ENCODE data around the gene LSM11. TPM values are rescaled to one million over a fixed set of nuclear protein-coding genes. Genes with fewer than 3 reads are reported as not detected.

LSM11 gene
- polyA plus RNA-seq, 1 of the 3 experiments (the other 2 are of a cell fraction): 0.95 TPM

DNA sequence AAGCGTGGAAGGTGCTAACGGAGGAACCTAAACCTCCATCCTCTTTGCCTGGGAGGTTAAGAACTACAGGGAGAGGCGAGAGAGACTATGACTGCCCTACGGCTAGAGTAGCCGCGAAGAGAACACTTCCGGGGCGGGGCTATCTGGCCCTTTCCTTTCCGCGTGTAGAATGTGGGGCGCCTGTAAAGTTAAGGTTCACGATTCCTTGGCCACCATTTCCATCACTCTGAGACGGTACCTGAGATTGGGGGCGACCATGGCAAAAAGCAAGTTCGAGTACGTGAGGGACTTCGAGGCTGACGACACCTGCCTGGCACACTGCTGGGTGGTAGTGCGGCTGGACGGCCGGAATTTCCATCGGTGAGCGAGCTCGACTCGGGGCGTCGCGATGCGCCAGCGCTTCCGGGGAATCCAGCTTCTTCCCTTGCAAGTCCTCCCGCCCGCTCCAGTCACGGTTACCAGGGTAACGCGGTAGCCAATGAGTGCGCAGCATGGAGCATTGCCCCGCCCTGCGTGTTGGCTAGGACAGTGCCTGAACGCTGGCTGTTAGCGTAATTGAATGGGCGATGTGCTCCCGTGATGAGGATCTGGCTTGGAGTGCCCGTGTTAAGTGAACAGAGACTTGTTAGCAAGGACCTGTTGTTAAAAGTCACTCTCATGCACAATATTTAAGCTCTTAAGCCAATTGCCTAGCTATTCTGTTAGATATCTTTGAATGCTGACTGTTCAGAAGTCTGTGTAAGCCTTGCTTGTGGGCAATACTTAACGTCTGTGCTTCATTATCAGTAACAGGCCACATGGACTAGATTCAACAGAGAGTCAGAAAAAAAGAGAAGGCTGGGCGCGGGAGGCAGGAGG lies 12.0 kb upstream of the LSM11 start, which contains the start of gene THG1L (continued):
- TF ChIP-seq, protein P1, sequence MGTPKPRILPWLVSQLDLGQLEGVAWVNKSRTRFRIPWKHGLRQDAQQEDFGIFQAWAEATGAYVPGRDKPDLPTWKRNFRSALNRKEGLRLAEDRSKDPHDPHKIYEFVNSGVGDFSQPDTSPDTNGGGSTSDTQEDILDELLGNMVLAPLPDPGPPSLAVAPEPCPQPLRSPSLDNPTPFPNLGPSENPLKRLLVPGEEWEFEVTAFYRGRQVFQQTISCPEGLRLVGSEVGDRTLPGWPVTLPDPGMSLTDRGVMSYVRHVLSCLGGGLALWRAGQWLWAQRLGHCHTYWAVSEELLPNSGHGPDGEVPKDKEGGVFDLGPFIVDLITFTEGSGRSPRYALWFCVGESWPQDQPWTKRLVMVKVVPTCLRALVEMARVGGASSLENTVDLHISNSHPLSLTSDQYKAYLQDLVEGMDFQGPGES (IDR thresholded peaks at IDR 0.05; ENCODE audit: low read depth, low read length): no peak
- TF ChIP-seq TAF1 (IDR thresholded peaks at IDR 0.05; ENCODE audit: borderline replicate concordance, low read depth, low read length): peak; percentile 75; the same call in 1 of the 2 replicates
- TF ChIP-seq GATA2 (CRISPR knock-in tag; IDR thresholded peaks at IDR 0.05): peak; percentile 43
- TF ChIP-seq, protein P2, sequence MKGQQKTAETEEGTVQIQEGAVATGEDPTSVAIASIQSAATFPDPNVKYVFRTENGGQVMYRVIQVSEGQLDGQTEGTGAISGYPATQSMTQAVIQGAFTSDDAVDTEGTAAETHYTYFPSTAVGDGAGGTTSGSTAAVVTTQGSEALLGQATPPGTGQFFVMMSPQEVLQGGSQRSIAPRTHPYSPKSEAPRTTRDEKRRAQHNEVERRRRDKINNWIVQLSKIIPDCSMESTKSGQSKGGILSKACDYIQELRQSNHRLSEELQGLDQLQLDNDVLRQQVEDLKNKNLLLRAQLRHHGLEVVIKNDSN (IDR thresholded peaks at IDR 0.05; ENCODE audit: borderline replicate concordance, low read depth): no peak
- TF ChIP-seq, protein P3, sequence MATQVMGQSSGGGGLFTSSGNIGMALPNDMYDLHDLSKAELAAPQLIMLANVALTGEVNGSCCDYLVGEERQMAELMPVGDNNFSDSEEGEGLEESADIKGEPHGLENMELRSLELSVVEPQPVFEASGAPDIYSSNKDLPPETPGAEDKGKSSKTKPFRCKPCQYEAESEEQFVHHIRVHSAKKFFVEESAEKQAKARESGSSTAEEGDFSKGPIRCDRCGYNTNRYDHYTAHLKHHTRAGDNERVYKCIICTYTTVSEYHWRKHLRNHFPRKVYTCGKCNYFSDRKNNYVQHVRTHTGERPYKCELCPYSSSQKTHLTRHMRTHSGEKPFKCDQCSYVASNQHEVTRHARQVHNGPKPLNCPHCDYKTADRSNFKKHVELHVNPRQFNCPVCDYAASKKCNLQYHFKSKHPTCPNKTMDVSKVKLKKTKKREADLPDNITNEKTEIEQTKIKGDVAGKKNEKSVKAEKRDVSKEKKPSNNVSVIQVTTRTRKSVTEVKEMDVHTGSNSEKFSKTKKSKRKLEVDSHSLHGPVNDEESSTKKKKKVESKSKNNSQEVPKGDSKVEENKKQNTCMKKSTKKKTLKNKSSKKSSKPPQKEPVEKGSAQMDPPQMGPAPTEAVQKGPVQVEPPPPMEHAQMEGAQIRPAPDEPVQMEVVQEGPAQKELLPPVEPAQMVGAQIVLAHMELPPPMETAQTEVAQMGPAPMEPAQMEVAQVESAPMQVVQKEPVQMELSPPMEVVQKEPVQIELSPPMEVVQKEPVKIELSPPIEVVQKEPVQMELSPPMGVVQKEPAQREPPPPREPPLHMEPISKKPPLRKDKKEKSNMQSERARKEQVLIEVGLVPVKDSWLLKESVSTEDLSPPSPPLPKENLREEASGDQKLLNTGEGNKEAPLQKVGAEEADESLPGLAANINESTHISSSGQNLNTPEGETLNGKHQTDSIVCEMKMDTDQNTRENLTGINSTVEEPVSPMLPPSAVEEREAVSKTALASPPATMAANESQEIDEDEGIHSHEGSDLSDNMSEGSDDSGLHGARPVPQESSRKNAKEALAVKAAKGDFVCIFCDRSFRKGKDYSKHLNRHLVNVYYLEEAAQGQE (IDR thresholded peaks at IDR 0.05; ENCODE audit: low read depth, low read length): 0 out of 2 replicates have a peak, but pooled peaks have one; percentile 21
- TF ChIP-seq POLR2AphosphoS5 (IDR thresholded peaks at IDR 0.05; ENCODE audit: low read depth, low read length): peak; percentile 85; the same call in 1 of the 2 replicates
- no peak for TF ChIP-seq NFIC (IDR thresholded peaks at IDR 0.05; ENCODE audit: borderline replicate concordance)
- no peak for TF ChIP-seq FOXM1 (IDR thresholded peaks at IDR 0.05; ENCODE audit: low read depth)
- no peak for TF ChIP-seq SMC3 (IDR thresholded peaks at IDR 0.05; ENCODE audit: low read depth, low read length)
- TF ChIP-seq, protein P4, sequence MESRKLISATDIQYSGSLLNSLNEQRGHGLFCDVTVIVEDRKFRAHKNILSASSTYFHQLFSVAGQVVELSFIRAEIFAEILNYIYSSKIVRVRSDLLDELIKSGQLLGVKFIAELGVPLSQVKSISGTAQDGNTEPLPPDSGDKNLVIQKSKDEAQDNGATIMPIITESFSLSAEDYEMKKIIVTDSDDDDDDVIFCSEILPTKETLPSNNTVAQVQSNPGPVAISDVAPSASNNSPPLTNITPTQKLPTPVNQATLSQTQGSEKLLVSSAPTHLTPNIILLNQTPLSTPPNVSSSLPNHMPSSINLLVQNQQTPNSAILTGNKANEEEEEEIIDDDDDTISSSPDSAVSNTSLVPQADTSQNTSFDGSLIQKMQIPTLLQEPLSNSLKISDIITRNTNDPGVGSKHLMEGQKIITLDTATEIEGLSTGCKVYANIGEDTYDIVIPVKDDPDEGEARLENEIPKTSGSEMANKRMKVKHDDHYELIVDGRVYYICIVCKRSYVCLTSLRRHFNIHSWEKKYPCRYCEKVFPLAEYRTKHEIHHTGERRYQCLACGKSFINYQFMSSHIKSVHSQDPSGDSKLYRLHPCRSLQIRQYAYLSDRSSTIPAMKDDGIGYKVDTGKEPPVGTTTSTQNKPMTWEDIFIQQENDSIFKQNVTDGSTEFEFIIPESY (IDR thresholded peaks at IDR 0.05; ENCODE audit: borderline replicate concordance, low read depth): peak; percentile 85
- TF ChIP-seq FOXJ3 (CRISPR knock-in tag; IDR thresholded peaks at IDR 0.05): no peak
- no peak for TF ChIP-seq FOSL2 (IDR thresholded peaks at IDR 0.05; ENCODE audit: borderline replicate concordance, low read depth)
- peak; percentile 80 for TF ChIP-seq MXI1 (IDR thresholded peaks at IDR 0.05; ENCODE audit: low read depth, low read length)
